NT2/D1 (cell line): ENCODE measurements around the gene POLE.

Source experiments
- SUZ12 ChIP-seq: IDR thresholded peaks from 2 replicates; pipeline ENCODE4 v1.6.1; 2011; ENCODE audit not compliant: insufficient read length, insufficient read depth; ENCODE audit errors: extremely low read depth
- YY1 ChIP-seq: IDR thresholded peaks from 2 replicates; pipeline ENCODE4 v1.6.1; 2011; ENCODE audit not compliant: insufficient read length, insufficient read depth

DNA sequence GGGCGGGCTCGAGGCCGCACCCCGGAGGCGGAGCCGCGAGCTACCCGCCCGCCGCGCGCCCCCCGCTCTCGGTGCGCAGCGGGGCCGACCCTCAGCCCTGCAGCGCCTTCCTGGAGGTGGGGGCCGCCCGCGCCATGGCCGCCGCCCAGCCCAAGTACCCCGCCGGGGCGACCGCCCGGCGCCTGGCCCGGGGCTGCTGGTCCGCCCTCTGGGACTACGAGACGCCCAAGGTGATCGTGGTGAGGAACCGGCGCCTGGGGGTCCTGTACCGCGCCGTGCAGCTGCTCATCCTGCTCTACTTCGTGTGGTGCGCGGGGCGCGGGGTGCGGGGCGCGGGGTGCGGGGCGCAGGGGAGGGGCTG is 68.5 kb downstream of the POLE start, which contains the start of gene P2RX2:
- TF ChIP-seq SUZ12, result no peak
- TF ChIP-seq YY1, result no peak
